Thyroid gland (tissue), 4 donors: Measurements from ENCODE around the gene PLXNC1.

ENCODE experiments used
- CTCF ChIP-seq, 6 experiments: fragments of 200-600 bp in 3 of 6; fragments of 450-650 bp in 3 of 6; sonication (generic) in 3 of 6; IDR thresholded peaks; one replicate each; pipeline ENCODE4 v1.5.1; 2016 to 2019; ENCODE audit warnings: antibody characterized with exemption in 6 of 6, mild to moderate bottlenecking in 2 of 6, inconsistent platforms in 1 of 6, moderate library complexity in 1 of 6
- POLR2A ChIP-seq, 2 donors: fragments of 450-650 bp; IDR thresholded peaks; one replicate each; pipeline ENCODE4 v1.6.1; 2017; ENCODE audit warnings: antibody characterized with exemption in 2 of 2, mild to moderate bottlenecking in 2 of 2, moderate library complexity in 1 of 2

- no peak for TF ChIP-seq POLR2A (IDR thresholded peaks at IDR 0.05)
- TF ChIP-seq CTCF (IDR thresholded peaks at IDR 0.05): no peak
These were observed 23.2 kb downstream of the PLXNC1 start for GRCh38 chr12:94171595-94171930.
